HepG2 (cell line): ENCODE data around the gene LMX1B. TPM values are rescaled to one million over a fixed set of nuclear protein-coding genes. Genes with fewer than 3 reads are reported as not detected.

Experiments used
- ATAC-seq: fragments of 200-7000 bp; cut with Tn5 transposase; 3 replicates; pipeline ENCODE4 v1.9.1; 2020; ENCODE audit warnings: mild to moderate bottlenecking, moderate library complexity
- BruUV-seq: library from RNA; stranded (reverse); fragments of 400-500 nt; replicated peaks from 2 replicates; lab custom pipeline; 2021; lab: Mats Ljungman, UMichigan
- CTCF ChIA-PET: fragments of 300-600 bp; formaldehyde crosslinking; extraction: SDS; loops from one replicate; lab custom pipeline; 2021; ENCODE audit warnings: low total read pairs, inconsistent platforms, low intra/inter-chr PET ratio; lab: Yijun Ruan, JAX
- POLR2A ChIA-PET: fragments of 350-600 bp; sonication (Branson Sonifier 250); formaldehyde crosslinking; loops from one replicate; lab custom pipeline; 2020; ENCODE audit warnings: antibody characterized with exemption, inconsistent platforms; lab: Yijun Ruan, JAX
- DNase-seq: peaks from one replicate; pipeline ENCODE4 v3.0.0-alpha.2; 2015; ENCODE audit warnings: low spot score
- FAIRE-seq: peaks from 3 replicates; lab custom pipeline; 2011; peaks lifted over from hg19 to GRCh38; lab: Jason Lieb, UNC
- H2AFZ ChIP-seq: one replicate; pipeline ENCODE4 v1.6.1; 2011; ENCODE audit warnings: low read length, inconsistent platforms
- H3K27ac ChIP-seq: fragments of 300-600 bp; 3 replicates; pipeline ENCODE4 v1.8.0; 2011; ENCODE audit warnings: mixed run types, mild to moderate bottlenecking, mixed read lengths, low read length, inconsistent platforms; ENCODE audit not compliant: insufficient read depth; ENCODE audit errors: extremely low read length
- H3K27me3 ChIP-seq, 2 experiments: fragments of 200-600 bp in 1 of 2; 2 replicates in 1 of 2; 3 replicates in 1 of 2; pipeline versions ENCODE4 v1.6.0 to v1.8.0; 2011; ENCODE audit warnings: low read length in 2 of 2, mild to moderate bottlenecking in 2 of 2, moderate library complexity in 2 of 2, inconsistent platforms in 1 of 2; ENCODE audit not compliant: insufficient read depth in 2 of 2, control insufficient read depth in 1 of 2
- H3K36me3 ChIP-seq, 2 experiments: fragments of 200-600 bp in 1 of 2; replicated peaks in 1 of 2; 2 replicates in 1 of 2; 3 replicates in 1 of 2; pipeline versions ENCODE4 v1.5.1 to v1.8.0; 2011; ENCODE audit warnings: low read length in 2 of 2, inconsistent platforms in 1 of 2; ENCODE audit not compliant: insufficient read depth in 2 of 2, control insufficient read depth in 1 of 2
- H3K4me1 ChIP-seq: 2 replicates; pipeline ENCODE4 v1.5.1; 2012; ENCODE audit warnings: low read length, inconsistent platforms; ENCODE audit not compliant: insufficient read depth
- H3K4me2 ChIP-seq: 2 replicates; pipeline ENCODE4 v1.6.0; 2011; ENCODE audit warnings: low read depth, low read length, inconsistent platforms
- H3K4me3 ChIP-seq, 3 experiments: fragments of 200-600 bp in 1 of 3; sonication (generic), shearing (Covaris generic) in 1 of 3; replicated peaks in 1 of 3; 2 replicates each; pipeline ENCODE4 v1.5.1; 2011 to 2016; ENCODE audit warnings: low read length in 3 of 3, inconsistent platforms in 2 of 3, low read depth in 2 of 3, mild to moderate bottlenecking in 2 of 3, control low read depth in 1 of 3, mixed read lengths in 1 of 3; ENCODE audit not compliant: insufficient read depth in 1 of 3
- H3K79me2 ChIP-seq: one replicate; pipeline ENCODE4 v1.6.1; 2011; ENCODE audit warnings: low read length, inconsistent platforms; ENCODE audit not compliant: insufficient read depth
- H3K9ac ChIP-seq: 2 replicates; pipeline ENCODE4 v1.6.0; 2011; ENCODE audit warnings: mild to moderate bottlenecking, low read depth, low read length, inconsistent platforms; ENCODE audit not compliant: insufficient read depth
- H3K9me3 ChIP-seq: 2 replicates; pipeline ENCODE4 v1.5.1; 2012; ENCODE audit warnings: mild to moderate bottlenecking, low read length
- H4K20me1 ChIP-seq: 2 replicates; pipeline ENCODE4 v1.6.0; 2011; ENCODE audit warnings: inconsistent platforms, mild to moderate bottlenecking, low read length, moderate library complexity; ENCODE audit not compliant: insufficient read depth
- CC2D1A ChIP-seq: sonication (generic); formaldehyde crosslinking; IDR thresholded peaks from 2 replicates; pipeline ENCODE4 v1.8.1; 2023; ENCODE audit warnings: mild to moderate bottlenecking, missing genetic modification reagents
- HNF1B ChIP-seq: sonication (generic); formaldehyde crosslinking; IDR thresholded peaks from 2 replicates; pipeline ENCODE4 v1.5.1; 2020; ENCODE audit warnings: mild to moderate bottlenecking, moderate library complexity, missing genetic modification reagents
- PRPF4 ChIP-seq: fragments of 200-400 bp; formaldehyde crosslinking; IDR thresholded peaks from 2 replicates; pipeline ENCODE4 v1.6.1; 2016; ENCODE audit warnings: low read length, low read depth; ENCODE audit not compliant: poor library complexity, severe bottlenecking
- TEAD2 ChIP-seq: sonication (generic); formaldehyde crosslinking; IDR thresholded peaks from 2 replicates; pipeline ENCODE4 v1.9.0; 2021; ENCODE audit warnings: missing genetic modification reagents
- ZBTB7B ChIP-seq: sonication (generic); formaldehyde crosslinking; IDR thresholded peaks from 2 replicates; pipeline ENCODE4 v1.4.0; 2020; ENCODE audit warnings: missing genetic modification reagents
- ZEB1 ChIP-seq: IDR thresholded peaks from 2 replicates; pipeline ENCODE4 v1.6.1; 2012; ENCODE audit warnings: mild to moderate bottlenecking, low read depth, inconsistent platforms; ENCODE audit not compliant: insufficient replicate concordance
- ZFP62 ChIP-seq: sonication (generic); formaldehyde crosslinking; IDR thresholded peaks from 2 replicates; pipeline ENCODE4 v1.4.0; 2020; ENCODE audit warnings: missing genetic modification reagents
- ZNF10 ChIP-seq: sonication (generic); formaldehyde crosslinking; IDR thresholded peaks from 2 replicates; pipeline ENCODE4 v1.4.0; 2020; ENCODE audit warnings: mild to moderate bottlenecking, low read depth, missing genetic modification reagents, borderline replicate concordance
- ZNF30 ChIP-seq: sonication (generic); formaldehyde crosslinking; IDR thresholded peaks from 2 replicates; pipeline ENCODE4 v1.5.0; 2020; ENCODE audit warnings: mild to moderate bottlenecking, missing genetic modification reagents
- ZNF337 ChIP-seq: sonication (generic); formaldehyde crosslinking; IDR thresholded peaks from 2 replicates; pipeline ENCODE4 v1.5.1; 2020; ENCODE audit warnings: missing genetic modification reagents, low read depth, mild to moderate bottlenecking, borderline replicate concordance
- ZNF510 ChIP-seq: sonication (generic); formaldehyde crosslinking; IDR thresholded peaks from 2 replicates; pipeline ENCODE4 v1.4.0; 2020; ENCODE audit warnings: low read depth, mild to moderate bottlenecking, missing genetic modification reagents
- WGBS: methylation state at CpG from one replicate; pipeline ENCODE4 v1.1.6; 2017; ENCODE audit warnings: low lambda C conversion rate; 5-methylcytosine and 5-hydroxymethylcytosine counted together
- in situ Hi-C: cut with HindIII; loops from 2 replicates; pipeline ENCODE4 v1.10.0; 2017; ENCODE audit warnings: low pct_unique_long_range_greater_than_20kb; ENCODE audit not compliant: extremely low pct_ligation_motif_present
- intact Hi-C: fragments of 100-400 bp; cut with micrococcal nuclease; formaldehyde crosslinking; loops from one replicate; pipeline ENCODE4 v1.10.0; 2022; ENCODE audit not compliant: unreplicated experiment
- polyA plus RNA-seq, 8 experiments: library from polyadenylated mRNA; depleted of rRNA in 3 of 8; stranded (reverse) in 7 of 8; unstranded in 1 of 8; fragments of >200 nt; fragmentation: Illumina TruSeq in 4 of 8; extraction: Trizol in 4 of 8; gene quantifications; 2 replicates each; pipeline versions ENCODE4 v1.2.1 to v1.2.3, GENCODE V29; 2011 to 2016; ENCODE audit warnings: low read depth in 4 of 8, missing spikeins in 1 of 8, mixed read lengths in 1 of 8; ENCODE audit not compliant: insufficient read depth in 1 of 8
- total RNA-seq, 5 experiments: library from RNA; depleted of rRNA; stranded (reverse); fragments of >200 nt; fragmentation: Illumina TruSeq; extraction: Trizol; gene quantifications; 2 replicates each; pipeline ENCODE4 v1.2.3, GENCODE V29; 2016; ENCODE audit warnings: low read depth in 1 of 5
- TF ChIP-seq, protein P1 (sequence below): sonication (generic); formaldehyde crosslinking; IDR thresholded peaks from 2 replicates; pipeline ENCODE4 v1.4.0; 2020; ENCODE audit warnings: mild to moderate bottlenecking, low read depth, missing genetic modification reagents
- TF ChIP-seq, protein P2 (sequence below): sonication (generic); formaldehyde crosslinking; IDR thresholded peaks from 2 replicates; pipeline ENCODE4 v1.4.0; 2020; ENCODE audit warnings: mild to moderate bottlenecking, missing genetic modification reagents
- TF ChIP-seq, protein P3 (sequence below): sonication (generic); formaldehyde crosslinking; IDR thresholded peaks from 2 replicates; pipeline ENCODE4 v1.8.0; 2022; ENCODE audit warnings: mild to moderate bottlenecking, missing genetic modification reagents, moderate library complexity
- TF ChIP-seq, protein P4 (sequence below), 2 experiments: sonication (generic) in 1 of 2; formaldehyde crosslinking in 1 of 2; IDR thresholded peaks; 2 replicates each; pipeline versions ENCODE4 v1.4.0 to v1.6.1; 2016 to 2020; ENCODE audit warnings: borderline replicate concordance in 1 of 2, low read depth in 1 of 2, mild to moderate bottlenecking in 1 of 2, missing genetic modification reagents in 1 of 2

Gene LMX1B
- total and polyA plus RNA-seq, 2 of the 13 experiments (the other 11 are each of a cell fraction or from before 2014, with no cell fraction given), result not detected

GRCh38 chr9:126724226-126724625 lies 110.5 kb downstream of the LMX1B start:
- in situ Hi-C loops (no loop called here), intact Hi-C loops (no loop called here)
- peaks cover 2 to 44% of the 10 kb centered on the region in 2 experiments; a peak in 3 of 5 replicates for H3K27me3 ChIP-seq
- H3K4me2 ChIP-seq, result no peak overlapping the region
- H2AFZ ChIP-seq, result no peak overlapping the region
- TF ChIP-seq, protein P1, sequence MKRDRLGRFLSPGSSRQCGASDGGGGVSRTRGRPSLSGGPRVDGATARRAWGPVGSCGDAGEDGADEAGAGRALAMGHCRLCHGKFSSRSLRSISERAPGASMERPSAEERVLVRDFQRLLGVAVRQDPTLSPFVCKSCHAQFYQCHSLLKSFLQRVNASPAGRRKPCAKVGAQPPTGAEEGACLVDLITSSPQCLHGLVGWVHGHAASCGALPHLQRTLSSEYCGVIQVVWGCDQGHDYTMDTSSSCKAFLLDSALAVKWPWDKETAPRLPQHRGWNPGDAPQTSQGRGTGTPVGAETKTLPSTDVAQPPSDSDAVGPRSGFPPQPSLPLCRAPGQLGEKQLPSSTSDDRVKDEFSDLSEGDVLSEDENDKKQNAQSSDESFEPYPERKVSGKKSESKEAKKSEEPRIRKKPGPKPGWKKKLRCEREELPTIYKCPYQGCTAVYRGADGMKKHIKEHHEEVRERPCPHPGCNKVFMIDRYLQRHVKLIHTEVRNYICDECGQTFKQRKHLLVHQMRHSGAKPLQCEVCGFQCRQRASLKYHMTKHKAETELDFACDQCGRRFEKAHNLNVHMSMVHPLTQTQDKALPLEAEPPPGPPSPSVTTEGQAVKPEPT (CRISPR knock-in tag), result no peak
- TF ChIP-seq CC2D1A (CRISPR knock-in tag) (no peak), TEAD2 (CRISPR knock-in tag) (no peak), ZNF337 (CRISPR knock-in tag) (no peak), ZFP62 (CRISPR knock-in tag) (no peak), PRPF4 (no peak), ZNF10 (CRISPR knock-in tag) (no peak), ZNF510 (no peak), ZBTB7B (CRISPR knock-in tag) (no peak), HNF1B (CRISPR knock-in tag) (no peak), ZEB1 (no peak), ZNF30 (CRISPR knock-in tag) (no peak)
- TF ChIP-seq, protein P2, sequence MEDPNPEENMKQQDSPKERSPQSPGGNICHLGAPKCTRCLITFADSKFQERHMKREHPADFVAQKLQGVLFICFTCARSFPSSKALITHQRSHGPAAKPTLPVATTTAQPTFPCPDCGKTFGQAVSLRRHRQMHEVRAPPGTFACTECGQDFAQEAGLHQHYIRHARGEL, result no peak
- TF ChIP-seq, protein P3, sequence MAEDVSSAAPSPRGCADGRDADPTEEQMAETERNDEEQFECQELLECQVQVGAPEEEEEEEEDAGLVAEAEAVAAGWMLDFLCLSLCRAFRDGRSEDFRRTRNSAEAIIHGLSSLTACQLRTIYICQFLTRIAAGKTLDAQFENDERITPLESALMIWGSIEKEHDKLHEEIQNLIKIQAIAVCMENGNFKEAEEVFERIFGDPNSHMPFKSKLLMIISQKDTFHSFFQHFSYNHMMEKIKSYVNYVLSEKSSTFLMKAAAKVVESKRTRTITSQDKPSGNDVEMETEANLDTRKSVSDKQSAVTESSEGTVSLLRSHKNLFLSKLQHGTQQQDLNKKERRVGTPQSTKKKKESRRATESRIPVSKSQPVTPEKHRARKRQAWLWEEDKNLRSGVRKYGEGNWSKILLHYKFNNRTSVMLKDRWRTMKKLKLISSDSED (CRISPR knock-in tag), result no peak
- TF ChIP-seq, protein P4, sequence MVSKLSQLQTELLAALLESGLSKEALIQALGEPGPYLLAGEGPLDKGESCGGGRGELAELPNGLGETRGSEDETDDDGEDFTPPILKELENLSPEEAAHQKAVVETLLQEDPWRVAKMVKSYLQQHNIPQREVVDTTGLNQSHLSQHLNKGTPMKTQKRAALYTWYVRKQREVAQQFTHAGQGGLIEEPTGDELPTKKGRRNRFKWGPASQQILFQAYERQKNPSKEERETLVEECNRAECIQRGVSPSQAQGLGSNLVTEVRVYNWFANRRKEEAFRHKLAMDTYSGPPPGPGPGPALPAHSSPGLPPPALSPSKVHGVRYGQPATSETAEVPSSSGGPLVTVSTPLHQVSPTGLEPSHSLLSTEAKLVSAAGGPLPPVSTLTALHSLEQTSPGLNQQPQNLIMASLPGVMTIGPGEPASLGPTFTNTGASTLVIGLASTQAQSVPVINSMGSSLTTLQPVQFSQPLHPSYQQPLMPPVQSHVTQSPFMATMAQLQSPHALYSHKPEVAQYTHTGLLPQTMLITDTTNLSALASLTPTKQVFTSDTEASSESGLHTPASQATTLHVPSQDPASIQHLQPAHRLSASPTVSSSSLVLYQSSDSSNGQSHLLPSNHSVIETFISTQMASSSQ (IDR thresholded peaks at IDR 0.05; ENCODE audit: low read depth), result no peak
- TF ChIP-seq, protein P4 (CRISPR knock-in tag; IDR thresholded peaks at IDR 0.05; ENCODE audit: borderline replicate concordance), result no peak
- no peak overlapping the region for H3K9ac ChIP-seq
- no peaks in the 10 kb centered on the region for H3K4me1 ChIP-seq
- WGBS, result 27% methylated on average over 6 of the region's 6 CpGs
- no peak overlapping the region for H3K4me3 ChIP-seq
- H3K27ac ChIP-seq, result no peak overlapping the region
- no peaks in the 10 kb centered on the region for H3K9me3 ChIP-seq
- ATAC-seq (no peak), FAIRE-seq (no peak), DNase-seq (no peak)
- no peaks in the 10 kb centered on the region for H4K20me1 ChIP-seq
- ChIA-PET CTCF (no interaction called here), POLR2A (no interaction called here)
- BruUV-seq, result no TSS peak
- no peaks in the 10 kb centered on the region for H3K36me3 ChIP-seq
- H3K79me2 ChIP-seq, result no peaks in the 10 kb centered on the region
